ENCODE results near the gene SPAG16. TPM values are rescaled to one million over a fixed set of nuclear protein-coding genes. Genes with fewer than 3 reads are reported as not detected.

SPAG16 gene
- total and polyA plus RNA-seq, 2 of the 13 experiments (the other 11 are each of a cell fraction or from before 2014, with no cell fraction given) = 9.6 to 26.5 TPM

GRCh38 chr2:214158851-214159250 is 874.6 kb downstream of the SPAG16 start:
- in situ Hi-C loops (cut with HindIII; ENCODE audit: extremely low pct_ligation_motif_present, low pct_unique_long_range_greater_than_20kb) (no loop called here), intact Hi-C loops (cut with micrococcal nuclease; ENCODE audit: unreplicated experiment) (no loop called here)
- H3K79me2 ChIP-seq (ENCODE audit: insufficient read depth, low read length) = no peaks in the 10 kb centered on the region
- no peaks in the 10 kb centered on the region for H4K20me1 ChIP-seq (ENCODE audit: insufficient read depth, low read length)
- ChIA-PET POLR2A (no interaction called here), CTCF (ENCODE audit: low intra/inter-chr PET ratio, low total read pairs) (no interaction called here)
- H3K27ac ChIP-seq (ENCODE audit: extremely low read length, insufficient read depth, low read length) = no peak overlapping the region
- WGBS (ENCODE audit: low lambda C conversion rate) = 22% methylated on average over 1 of the region's 1 CpG
- no peaks in the 10 kb centered on the region for H3K36me3 ChIP-seq (replicated peaks in 1 of 2; ENCODE audit: control insufficient read depth in 1 of 2, insufficient read depth in 2 of 2, low read length in 2 of 2)
- no peak overlapping the region for H2AFZ ChIP-seq (ENCODE audit: low read length)
- H3K9ac ChIP-seq (ENCODE audit: insufficient read depth, low read depth, low read length) = no peak overlapping the region
- TF ChIP-seq BCL3 (CRISPR knock-in tag; IDR thresholded peaks at IDR 0.05) (no peak), PAF1 (CRISPR knock-in tag; IDR thresholded peaks at IDR 0.05) (no peak), ZNF281 (CRISPR knock-in tag; IDR thresholded peaks at IDR 0.05; ENCODE audit: borderline replicate concordance) (no peak), CEBPB (IDR thresholded peaks at IDR 0.05; ENCODE audit: borderline replicate concordance, low read depth, low read length) (peak; percentile 66), GTF3A (CRISPR knock-in tag; conservative IDR thresholded peaks at IDR 0.05) (no peak), MAFK (conservative IDR thresholded peaks at IDR 0.05 in 1 of 2, IDR thresholded peaks at IDR 0.05 in 1 of 2; ENCODE audit: low read length in 2 of 2) (no peak)
- no peaks in the 10 kb centered on the region for H3K4me1 ChIP-seq (ENCODE audit: insufficient read depth, low read length)
- no peak overlapping the region for H3K4me3 ChIP-seq (replicated peaks in 1 of 3; ENCODE audit: insufficient read depth in 1 of 3, low read depth in 2 of 3, low read length in 3 of 3)
- FAIRE-seq = no peak
- no peak for ATAC-seq
- H3K27me3 ChIP-seq (ENCODE audit: control insufficient read depth in 1 of 2, insufficient read depth in 2 of 2, low read length in 2 of 2) = no peaks in the 10 kb centered on the region
- BruUV-seq (replicated peaks) = no TSS peak
- H3K4me2 ChIP-seq (ENCODE audit: low read depth, low read length) = no peak overlapping the region
- DNase-seq (ENCODE audit: low spot score) = no peak
- H3K9me3 ChIP-seq (ENCODE audit: low read length) = no peaks in the 10 kb centered on the region
